ENCODE measurements around the gene PDZRN4. TPM values are rescaled to one million over a fixed set of nuclear protein-coding genes. Genes with fewer than 3 reads are reported as not detected.

The PDZRN4 gene
- total RNA-seq, 1 donor from 2014 or later, result 2.3 TPM

- Mint-ChIP-seq H3K27ac (no peak overlapping the region), H3K4me3 (no peak overlapping the region), H3K4me1 (ENCODE audit: unreplicated experiment) (peaks cover 7% of the 10 kb centered on the region), H3K36me3 (no peaks in the 10 kb centered on the region), H3K9me3 (no peaks in the 10 kb centered on the region), H3K27me3 (peaks cover 4% of the 10 kb centered on the region)
- no peak for DNase-seq (ENCODE audit: extremely low spot score, unreplicated experiment)
- no peak for TF ChIP-seq CTCF (conservative IDR thresholded peaks at IDR 0.05)
Measured at GRCh38 chr12:41479426-41479825, 291.3 kb downstream of the PDZRN4 start.

- Mint-ChIP-seq H3K4me3 (no peak overlapping the region), H3K9me3 (no peaks in the 10 kb centered on the region), H3K4me1 (ENCODE audit: unreplicated experiment) (no peaks in the 10 kb centered on the region), H3K27me3 (peaks cover 17% of the 10 kb centered on the region), H3K36me3 (no peaks in the 10 kb centered on the region), H3K27ac (no peak overlapping the region)
- no peak for TF ChIP-seq CTCF (conservative IDR thresholded peaks at IDR 0.05)
- DNase-seq (ENCODE audit: extremely low spot score, unreplicated experiment), result no peak
Measured at GRCh38 chr12:41485203-41485602, 297.1 kb downstream of the PDZRN4 start.

- Mint-ChIP-seq H3K36me3 (no peaks in the 10 kb centered on the region), H3K4me3 (no peak overlapping the region), H3K27ac (no peak overlapping the region), H3K27me3 (peaks cover 21% of the 10 kb centered on the region), H3K9me3 (peaks cover 4% of the 10 kb centered on the region), H3K4me1 (ENCODE audit: unreplicated experiment) (no peaks in the 10 kb centered on the region)
- no peak for TF ChIP-seq CTCF (conservative IDR thresholded peaks at IDR 0.05)
- no peak for DNase-seq (ENCODE audit: extremely low spot score, unreplicated experiment)
Measured at GRCh38 chr12:41486718-41487117, 298.6 kb downstream of the PDZRN4 start.

- Mint-ChIP-seq H3K4me3 (no peak overlapping the region), H3K27me3 (peaks cover 59% of the 10 kb centered on the region), H3K27ac (no peak overlapping the region), H3K4me1 (ENCODE audit: unreplicated experiment) (no peaks in the 10 kb centered on the region), H3K36me3 (no peaks in the 10 kb centered on the region), H3K9me3 (no peaks in the 10 kb centered on the region)
- TF ChIP-seq CTCF (conservative IDR thresholded peaks at IDR 0.05), result no peak
- no peak for DNase-seq (ENCODE audit: extremely low spot score, unreplicated experiment)
Measured at GRCh38 chr12:41496009-41496408, 307.9 kb downstream of the PDZRN4 start.

- Mint-ChIP-seq H3K4me1 (ENCODE audit: unreplicated experiment) (no peaks in the 10 kb centered on the region), H3K27ac (no peak overlapping the region), H3K4me3 (no peak overlapping the region), H3K9me3 (no peaks in the 10 kb centered on the region), H3K36me3 (no peaks in the 10 kb centered on the region), H3K27me3 (peaks cover 65% of the 10 kb centered on the region)
- no peak for TF ChIP-seq CTCF (conservative IDR thresholded peaks at IDR 0.05)
- no peak for DNase-seq (ENCODE audit: extremely low spot score, unreplicated experiment)
Measured at GRCh38 chr12:41497409-41497808, 309.3 kb downstream of the PDZRN4 start.

GRCh38 chr12:41504976-41505375 is 316.9 kb downstream of the PDZRN4 start:
- Mint-ChIP-seq H3K27ac (no peak overlapping the region), H3K4me3 (no peak overlapping the region), H3K9me3 (no peaks in the 10 kb centered on the region), H3K4me1 (ENCODE audit: unreplicated experiment) (no peaks in the 10 kb centered on the region), H3K36me3 (no peaks in the 10 kb centered on the region), H3K27me3 (peaks cover 46% of the 10 kb centered on the region)
- DNase-seq (ENCODE audit: extremely low spot score, unreplicated experiment), result no peak
- TF ChIP-seq CTCF (conservative IDR thresholded peaks at IDR 0.05), result no peak
